Measurements from ENCODE around the gene CPNE9. TPM values are rescaled to one million over a fixed set of nuclear protein-coding genes. Genes with fewer than 3 reads are reported as not detected.

CPNE9 gene
- total RNA-seq, 1 donor from 2014 or later: 0.44 TPM

GRCh38 chr3:9721700-9722060 is 18.0 kb downstream of the CPNE9 start:
- intact Hi-C loops (cut with DNase I): no loop called here
- no peak overlapping the region for H3K4me3 ChIP-seq
- ATAC-seq: no peak

GRCh38 chr3:9725775-9726515 is 22.3 kb downstream of the CPNE9 start:
- Histone ChIP-seq H3K36me3 (no peaks in the 10 kb centered on the region), H3K27ac (no peak overlapping the region), H3K4me3 (no peak overlapping the region), H3K27me3 (ENCODE audit: low read depth) (no peaks in the 10 kb centered on the region), H3K9me3 (no peaks in the 10 kb centered on the region), H3K4me1 (peaks cover 7% of the 10 kb centered on the region)
- no peak for ATAC-seq
- TF ChIP-seq CTCF (IDR thresholded peaks at IDR 0.05): no peak
- DNase-seq: no peak
- intact Hi-C loops (cut with DNase I): no loop called here

More at GRCh38 chr3:9721700-9722060, 18.0 kb downstream of the CPNE9 start:
- no peak for DNase-seq
- Histone ChIP-seq H3K27ac (no peak overlapping the region), H3K27me3 (ENCODE audit: low read depth) (no peaks in the 10 kb centered on the region), H3K36me3 (no peaks in the 10 kb centered on the region), H3K4me1 (no peaks in the 10 kb centered on the region), H3K9me3 (no peaks in the 10 kb centered on the region)
- no peak for TF ChIP-seq CTCF (IDR thresholded peaks at IDR 0.05)

DNA sequence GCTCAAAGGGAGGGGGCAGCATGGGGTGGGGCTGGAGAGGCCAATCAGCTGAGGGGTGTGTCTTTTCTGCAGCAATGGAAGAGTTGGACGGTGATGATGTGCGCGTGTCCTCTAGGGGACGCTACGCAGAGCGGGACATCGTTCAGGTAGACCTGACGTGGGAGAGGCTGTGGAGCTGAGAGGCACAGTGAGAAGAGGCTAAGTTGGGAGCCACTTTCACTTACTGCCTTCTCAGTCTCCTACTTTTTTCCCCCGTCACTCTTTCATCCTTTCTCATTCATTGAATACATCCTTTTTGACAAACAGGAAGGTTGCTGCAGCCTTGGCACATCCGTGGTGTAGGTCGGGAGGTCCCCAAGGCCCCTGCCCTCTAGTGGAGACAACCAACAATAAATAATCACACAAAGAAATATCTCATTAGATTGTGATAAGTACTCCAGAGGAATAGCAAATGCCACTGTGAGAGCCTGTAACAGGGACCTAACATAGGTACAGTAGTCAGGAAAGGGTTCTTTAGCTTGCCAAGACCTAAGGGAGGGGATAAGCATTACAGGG is 23.5 kb downstream of the CPNE9 start:
- H3K36me3 ChIP-seq: no peaks in the 10 kb centered on the region
- no peaks in the 10 kb centered on the region for H3K9me3 ChIP-seq
- no peak for DNase-seq
- H3K4me3 ChIP-seq: no peak overlapping the region
- TF ChIP-seq CTCF (IDR thresholded peaks at IDR 0.05): peak; percentile 21
- H3K4me1 ChIP-seq: peaks cover 7% of the 10 kb centered on the region
- no peak for ATAC-seq
- intact Hi-C loops (cut with DNase I): no loop called here
- H3K27ac ChIP-seq: no peak overlapping the region
- no peaks in the 10 kb centered on the region for H3K27me3 ChIP-seq (ENCODE audit: low read depth)

DNA sequence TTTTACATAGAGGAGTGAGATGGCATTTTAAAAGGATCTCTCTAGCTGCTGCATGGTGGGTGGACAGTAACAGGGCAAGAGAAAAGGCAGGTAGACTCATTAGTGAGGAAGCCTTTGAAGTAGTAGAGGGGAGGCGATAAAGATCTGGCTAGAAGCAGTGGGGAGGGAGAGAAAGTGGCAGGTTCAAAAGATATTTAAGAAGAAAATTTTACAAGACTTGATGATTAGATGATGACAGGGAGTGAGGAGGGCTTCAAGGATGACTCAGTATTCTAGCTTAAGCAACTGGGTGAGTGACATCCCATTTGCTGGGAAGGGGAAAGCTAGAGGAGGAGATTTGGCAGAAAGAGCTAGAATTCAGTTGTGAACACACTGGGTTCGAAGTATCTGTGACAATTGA is 24.1 kb downstream of the CPNE9 start:
- H3K27me3 ChIP-seq (ENCODE audit: low read depth): no peaks in the 10 kb centered on the region
- H3K4me3 ChIP-seq: no peak overlapping the region
- TF ChIP-seq CTCF (IDR thresholded peaks at IDR 0.05): no peak
- H3K4me1 ChIP-seq: peaks cover 13% of the 10 kb centered on the region
- DNase-seq (no peak), ATAC-seq (no peak)
- H3K27ac ChIP-seq: no peak overlapping the region
- intact Hi-C loops (cut with DNase I): no loop called here
- H3K36me3 ChIP-seq: no peaks in the 10 kb centered on the region
- no peaks in the 10 kb centered on the region for H3K9me3 ChIP-seq

DNA sequence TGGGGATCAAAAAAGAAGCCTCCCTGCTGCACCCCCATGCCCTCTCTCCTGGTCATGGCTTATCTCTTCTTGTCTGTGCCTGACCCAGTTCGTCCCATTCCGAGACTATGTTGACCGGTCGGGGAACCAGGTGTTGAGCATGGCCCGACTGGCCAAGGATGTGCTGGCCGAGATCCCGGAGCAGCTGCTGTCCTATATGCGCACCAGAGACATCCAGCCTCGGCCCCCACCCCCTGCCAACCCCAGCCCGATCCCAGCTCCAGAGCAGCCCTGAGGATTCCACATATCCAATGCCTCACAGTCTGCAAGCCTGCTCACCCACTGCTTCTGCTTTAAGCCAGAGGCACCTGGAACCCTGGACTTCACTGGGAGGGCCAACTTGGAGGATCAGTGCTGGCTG is 25.8 kb downstream of the CPNE9 start:
- Histone ChIP-seq H3K9me3 (no peaks in the 10 kb centered on the region), H3K36me3 (peaks cover 5% of the 10 kb centered on the region), H3K27ac (no peak overlapping the region), H3K27me3 (ENCODE audit: low read depth) (no peaks in the 10 kb centered on the region), H3K4me3 (no peak overlapping the region), H3K4me1 (peaks cover 26% of the 10 kb centered on the region)
- no peak for TF ChIP-seq CTCF (IDR thresholded peaks at IDR 0.05)
- ATAC-seq (no peak), DNase-seq (no peak)
- intact Hi-C loops (cut with DNase I): no loop called here

Measured in lower lobe of right lung (tissue), 2 donors.